GM21717 (cell line): ENCODE measurements around the gene SLC66A1.
"Not testable (repeated sequence)": the region's sequence is repeated elsewhere in the genome, so short reads cannot be mapped to it uniquely, and the experiment has no call there.

Source experiments
- ATAC-seq: cut with Tn5 transposase; IDR thresholded peaks from one replicate; pipeline ENCODE4 v1.9.1; 2021; ENCODE audit warnings: mild to moderate bottlenecking, moderate library complexity; ENCODE audit not compliant: unreplicated experiment

The SLC66A1 gene

GRCh38 chr1:19304081-19304480 lies 8.0 kb upstream of the SLC66A1 start:
- ATAC-seq = not testable (repeated sequence)

- ATAC-seq = no peak
Observed at GRCh38 chr1:19305880-19306279, 6.2 kb upstream of the SLC66A1 start.

DNA sequence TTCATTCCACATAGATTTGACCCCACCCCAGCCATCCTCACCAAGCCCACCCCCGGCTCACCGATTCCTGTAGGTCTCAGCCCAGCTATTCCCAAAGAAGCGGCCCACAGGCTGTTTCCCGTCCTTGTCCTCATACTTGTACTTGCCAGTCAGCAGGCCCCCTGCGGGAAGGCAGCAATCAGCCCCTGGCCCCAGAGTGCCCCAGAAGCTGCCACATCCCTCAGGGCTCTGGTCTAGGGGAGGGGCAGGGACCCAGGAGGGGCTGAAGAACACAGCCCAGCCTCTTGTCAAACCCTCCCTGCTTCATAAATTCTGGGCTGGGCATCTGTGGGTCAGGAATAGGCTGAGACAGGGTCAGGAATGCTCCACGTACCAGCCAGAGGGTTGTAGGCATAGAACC lies 5.2 kb upstream of the SLC66A1 start:
- ATAC-seq = no peak

DNA sequence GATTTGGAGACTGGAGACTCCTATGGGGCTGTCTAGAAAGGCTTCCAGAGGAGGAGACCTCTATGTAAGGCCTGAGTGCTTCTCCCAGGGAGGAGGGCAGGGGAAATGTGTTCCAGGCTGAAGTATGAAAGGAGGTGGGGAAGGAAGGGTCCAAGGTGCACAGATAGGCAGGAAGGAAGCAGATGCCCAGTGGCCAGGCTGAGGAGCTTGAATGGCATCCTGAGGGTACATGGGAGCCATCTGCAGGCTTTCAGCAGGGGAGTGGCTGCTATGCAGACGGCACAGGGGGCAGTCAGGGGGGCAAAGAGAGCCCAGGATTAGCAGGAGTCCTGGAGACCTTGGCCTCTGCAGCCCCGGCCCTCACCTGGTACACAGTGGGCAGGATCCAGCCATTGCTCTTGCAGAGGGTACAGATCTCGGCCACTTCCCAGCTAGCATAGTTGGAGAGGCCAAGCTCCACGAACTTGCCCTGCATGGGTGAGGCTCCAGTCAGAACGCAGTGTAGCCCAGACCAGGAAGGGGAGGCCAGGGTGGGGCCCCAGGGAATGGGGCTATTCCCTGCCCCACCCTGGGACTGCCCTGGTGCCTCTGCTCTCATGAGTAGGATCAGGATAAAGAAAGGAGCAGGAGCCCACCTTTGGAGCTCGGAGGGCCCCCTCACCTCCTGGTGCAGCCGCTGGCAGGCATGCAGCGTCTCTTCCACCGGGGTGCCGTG lies 4.2 kb upstream of the SLC66A1 start:
- ATAC-seq = no peak

DNA sequence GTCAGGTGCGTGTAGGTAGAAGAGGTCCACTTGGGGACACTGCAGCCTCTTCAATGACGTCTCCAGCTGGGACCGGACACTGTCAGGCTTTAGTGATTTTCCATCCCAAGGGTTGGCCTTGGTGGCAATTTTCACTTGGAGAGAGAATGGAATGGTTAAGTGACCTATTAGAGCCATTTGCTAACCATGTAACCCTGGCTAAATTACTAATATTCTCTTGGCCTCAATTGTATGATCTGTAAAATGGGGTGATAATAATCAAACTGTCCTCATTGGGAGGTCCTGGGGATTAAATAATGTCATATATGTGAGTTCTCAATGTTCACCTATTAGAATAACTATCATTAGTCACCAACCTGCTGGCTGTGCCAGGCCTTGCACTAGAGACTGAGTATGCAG lies 3.6 kb upstream of the SLC66A1 start:
- no peak for ATAC-seq

GRCh38 chr1:19309123-19309813 lies 2.9 kb upstream of the SLC66A1 start:
- ATAC-seq = no peak

- ATAC-seq = no peak
Observed at GRCh38 chr1:19310061-19310460, 2.1 kb upstream of the SLC66A1 start.

- no peak for ATAC-seq
Observed at GRCh38 chr1:19310720-19311502, 1.2 kb upstream of the SLC66A1 start.

DNA sequence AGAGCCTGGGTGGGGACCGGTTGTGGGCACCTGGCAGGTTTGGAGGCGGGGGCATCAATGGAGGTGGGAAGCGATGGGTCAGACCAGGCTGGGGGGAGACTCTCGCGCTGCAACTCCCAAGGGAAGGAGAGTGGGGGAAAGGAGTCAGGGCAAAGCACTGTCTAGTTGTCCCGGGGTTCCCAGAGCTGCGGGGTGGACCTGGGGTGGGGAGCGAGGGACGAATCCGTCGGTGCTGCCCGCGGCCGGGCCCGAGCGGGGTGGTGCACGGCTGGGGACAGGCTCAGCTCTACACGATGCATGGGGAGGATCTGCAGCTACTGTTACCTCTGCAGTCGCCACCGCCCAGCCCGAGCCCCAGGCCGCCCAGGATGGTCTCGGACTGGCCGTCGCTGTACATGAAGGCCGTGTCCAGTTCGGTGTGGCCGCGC lies 609 bp upstream of the SLC66A1 start:
- peak; percentile 5 for ATAC-seq

GRCh38 chr1:19312782-19313635 lies 883 bp downstream of the SLC66A1 start:
- no peak for ATAC-seq

GRCh38 chr1:19313636-19313959 lies 1.5 kb downstream of the SLC66A1 start:
- ATAC-seq = no peak

DNA sequence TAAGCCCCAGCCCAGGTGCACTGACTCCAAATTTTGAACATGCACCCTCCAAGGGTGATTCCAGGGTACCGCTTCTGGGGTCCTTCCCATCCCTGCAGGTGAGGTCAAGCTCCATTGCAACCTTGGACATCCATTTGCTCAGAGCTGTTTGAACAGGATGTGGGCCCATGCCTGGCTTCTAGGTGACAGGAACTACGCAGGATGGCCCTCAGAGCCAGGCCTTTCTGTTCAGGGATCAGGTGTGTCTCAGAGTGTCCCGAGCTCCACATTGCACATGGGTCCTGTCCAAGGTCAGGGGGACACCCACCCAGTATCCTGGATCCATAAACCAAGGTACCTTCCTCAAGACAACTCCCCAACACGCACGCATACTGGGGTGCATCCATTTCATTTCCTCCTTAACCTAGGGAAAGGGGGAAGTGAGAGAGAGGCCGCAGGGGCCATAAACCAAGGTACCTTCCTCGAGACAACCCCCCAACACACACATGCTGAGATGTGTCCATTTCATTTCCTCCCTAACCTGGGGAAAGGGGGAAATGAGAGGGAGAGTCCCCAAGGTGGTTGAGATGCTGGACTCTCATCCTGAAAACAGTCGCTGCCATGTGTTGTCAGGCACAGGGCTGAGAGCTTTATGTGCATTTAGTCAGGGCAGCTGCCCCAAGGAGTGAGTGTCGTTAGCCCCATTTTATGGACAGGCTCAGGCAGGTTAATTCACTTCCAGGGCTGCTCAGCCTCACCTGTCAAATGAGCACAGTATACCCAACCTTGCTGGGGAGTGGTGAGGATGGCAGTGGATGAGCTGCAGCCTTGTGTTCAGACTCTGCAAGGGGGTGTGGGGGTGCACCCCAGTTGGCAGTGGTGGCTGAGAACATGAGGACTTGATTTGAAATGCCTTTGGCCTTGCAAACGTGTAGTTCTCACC lies 2.1 kb downstream of the SLC66A1 start:
- no peak for ATAC-seq

GRCh38 chr1:19315378-19316198 lies 3.5 kb downstream of the SLC66A1 start:
- no peak for ATAC-seq

GRCh38 chr1:19317126-19317910 lies 5.2 kb downstream of the SLC66A1 start:
- ATAC-seq = no peak

DNA sequence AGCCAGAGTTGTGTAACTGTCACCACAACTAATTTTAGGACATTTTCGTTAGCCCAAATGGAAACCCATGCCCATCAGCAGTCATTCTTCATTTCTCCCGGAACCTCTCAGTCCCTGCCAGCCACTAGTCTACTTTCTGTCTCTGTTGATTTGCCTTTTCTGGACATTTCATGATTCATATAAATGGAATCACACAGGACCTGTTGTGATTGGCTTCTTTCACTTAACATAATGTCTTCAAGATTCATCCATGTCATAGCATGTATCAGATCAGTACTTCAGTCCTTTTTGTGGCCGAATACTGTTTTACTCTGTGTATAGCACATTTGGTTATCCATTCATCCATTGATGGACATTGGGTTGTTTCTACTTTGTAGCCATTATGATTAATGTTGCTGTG lies 7.1 kb downstream of the SLC66A1 start:
- ATAC-seq = no peak

GRCh38 chr1:19321071-19321470 lies 8.9 kb downstream of the SLC66A1 start:
- no peak for ATAC-seq

GRCh38 chr1:19322481-19322880 lies 10.4 kb downstream of the SLC66A1 start:
- ATAC-seq = no peak

- ATAC-seq = no peak
Observed at GRCh38 chr1:19323987-19324664, 12.0 kb downstream of the SLC66A1 start.
